Measurements from ENCODE around the gene HIVEP3.

Gene HIVEP3

DNA sequence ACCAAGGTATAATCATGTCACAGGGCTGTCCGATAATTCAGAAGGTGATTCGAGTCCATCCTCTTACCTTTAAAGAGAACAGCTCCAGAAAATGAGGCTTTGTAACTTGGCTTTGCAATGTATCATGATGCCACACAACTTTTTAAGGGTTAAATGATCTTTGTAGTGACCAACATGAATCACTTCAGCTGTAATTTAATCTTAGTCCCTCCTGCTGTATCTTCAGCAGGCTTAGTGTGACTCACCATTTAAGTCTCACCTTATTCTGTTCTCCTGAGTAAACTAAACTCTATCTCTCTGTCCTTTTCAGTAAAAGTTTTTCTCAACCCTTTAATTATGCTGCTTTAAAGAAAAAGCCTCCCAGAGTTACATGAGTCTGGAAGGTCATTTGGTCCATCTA, 1.9 kb upstream of the HIVEP3 start:
- DNase-seq (ENCODE audit: low read depth) = no peak

DNA sequence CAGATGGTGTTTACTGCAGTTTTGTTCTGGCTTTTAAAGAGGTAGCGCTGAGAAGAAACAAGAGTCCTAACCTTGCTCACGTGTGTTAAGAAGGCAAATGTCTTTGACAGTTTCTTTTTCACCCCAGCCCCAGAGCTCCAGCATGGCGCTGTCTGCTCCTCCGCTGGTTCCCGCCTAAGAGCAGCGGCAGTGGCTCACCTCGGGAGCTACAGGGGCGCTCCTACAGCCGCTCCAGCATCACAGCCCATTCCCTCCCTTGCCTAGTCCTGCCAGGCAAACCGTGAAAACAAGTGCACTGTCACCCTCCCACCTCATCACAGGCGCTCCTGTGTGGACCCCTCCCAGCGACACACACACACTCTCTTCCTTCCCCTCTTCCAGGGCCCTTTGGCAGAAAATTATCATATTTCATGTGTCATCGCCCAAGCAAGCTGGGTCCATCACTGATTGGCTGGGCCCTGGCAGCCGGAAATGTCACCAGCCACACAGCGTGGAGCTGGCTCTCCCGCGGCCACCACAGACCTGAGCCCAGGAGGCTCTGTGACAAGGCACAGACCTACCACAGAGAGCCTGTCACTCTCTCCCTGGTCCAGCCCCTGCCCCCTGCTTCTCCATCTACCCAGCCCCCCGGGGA, 1.2 kb upstream of the HIVEP3 start:
- DNase-seq (ENCODE audit: low read depth) = peak; percentile 71

DNA sequence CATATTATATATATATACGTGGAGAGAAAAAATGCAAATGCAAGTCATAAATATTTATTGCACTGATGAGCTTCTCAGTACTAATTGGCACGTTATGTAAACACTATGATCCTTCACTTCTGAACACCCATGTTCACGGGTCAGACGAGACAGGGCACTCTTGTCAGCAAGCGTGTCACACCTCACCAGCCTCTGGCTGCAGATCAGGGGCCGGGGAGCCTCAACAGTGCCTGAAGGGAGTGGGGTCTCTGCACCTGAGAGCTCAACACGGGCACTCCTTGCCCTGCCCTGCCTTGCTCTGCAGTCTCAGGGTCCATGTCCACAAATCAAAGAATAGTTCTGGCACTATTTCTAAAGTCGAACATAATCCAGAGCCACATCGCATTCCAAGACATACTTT, 409 bp upstream of the HIVEP3 start:
- no peak for DNase-seq (ENCODE audit: low read depth)

DNA sequence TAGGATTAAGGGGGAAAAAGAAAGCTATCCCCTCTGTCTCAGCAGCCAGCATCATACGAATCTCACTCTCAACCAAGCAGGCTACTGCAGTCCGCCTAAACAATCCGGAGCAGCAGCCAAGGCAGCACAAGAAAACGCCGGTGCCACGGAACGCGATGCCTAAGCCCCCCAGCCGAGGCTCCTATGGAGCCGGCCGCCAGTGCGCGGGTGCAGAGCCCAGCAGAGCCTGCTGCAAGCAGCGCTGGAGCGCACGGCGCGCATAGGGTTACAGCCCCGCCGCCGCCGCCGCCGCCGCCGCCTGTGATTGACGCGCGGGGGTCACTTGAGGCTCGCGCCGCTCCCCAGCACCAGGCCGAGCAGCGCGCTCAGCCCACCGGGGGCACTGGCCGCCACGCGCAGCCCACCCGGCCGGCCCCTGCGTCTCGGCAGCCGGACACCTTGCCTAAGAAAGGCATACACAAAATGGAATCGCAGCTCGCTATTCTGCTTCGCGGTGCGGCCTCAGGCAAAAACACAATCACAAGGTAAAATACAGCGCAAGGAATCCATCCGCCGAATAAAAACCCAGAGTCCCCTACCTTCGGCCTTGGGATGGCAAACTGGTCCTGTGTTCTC, 780 bp downstream of the HIVEP3 start:
- no peak for DNase-seq (ENCODE audit: low read depth)

DNA sequence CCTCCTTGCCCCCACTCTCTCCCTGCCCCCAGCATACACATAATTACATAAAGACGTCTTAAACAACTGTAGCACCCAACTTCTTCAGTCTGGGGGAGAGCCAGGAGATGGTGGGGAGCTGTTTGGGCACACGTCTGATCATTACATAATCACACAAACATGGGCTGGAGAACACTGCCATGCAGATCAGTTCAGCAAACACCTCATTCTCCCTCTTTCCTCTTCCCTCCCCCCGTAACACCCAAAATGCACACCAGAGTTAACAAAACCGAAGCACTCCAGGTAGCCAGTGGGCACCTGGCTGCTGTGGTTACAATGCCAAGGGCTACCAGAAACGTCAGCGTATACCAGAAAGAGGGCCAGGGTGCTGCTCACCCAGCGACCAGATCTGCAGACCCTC, 1.6 kb downstream of the HIVEP3 start:
- DNase-seq (ENCODE audit: low read depth) = no peak

DNA sequence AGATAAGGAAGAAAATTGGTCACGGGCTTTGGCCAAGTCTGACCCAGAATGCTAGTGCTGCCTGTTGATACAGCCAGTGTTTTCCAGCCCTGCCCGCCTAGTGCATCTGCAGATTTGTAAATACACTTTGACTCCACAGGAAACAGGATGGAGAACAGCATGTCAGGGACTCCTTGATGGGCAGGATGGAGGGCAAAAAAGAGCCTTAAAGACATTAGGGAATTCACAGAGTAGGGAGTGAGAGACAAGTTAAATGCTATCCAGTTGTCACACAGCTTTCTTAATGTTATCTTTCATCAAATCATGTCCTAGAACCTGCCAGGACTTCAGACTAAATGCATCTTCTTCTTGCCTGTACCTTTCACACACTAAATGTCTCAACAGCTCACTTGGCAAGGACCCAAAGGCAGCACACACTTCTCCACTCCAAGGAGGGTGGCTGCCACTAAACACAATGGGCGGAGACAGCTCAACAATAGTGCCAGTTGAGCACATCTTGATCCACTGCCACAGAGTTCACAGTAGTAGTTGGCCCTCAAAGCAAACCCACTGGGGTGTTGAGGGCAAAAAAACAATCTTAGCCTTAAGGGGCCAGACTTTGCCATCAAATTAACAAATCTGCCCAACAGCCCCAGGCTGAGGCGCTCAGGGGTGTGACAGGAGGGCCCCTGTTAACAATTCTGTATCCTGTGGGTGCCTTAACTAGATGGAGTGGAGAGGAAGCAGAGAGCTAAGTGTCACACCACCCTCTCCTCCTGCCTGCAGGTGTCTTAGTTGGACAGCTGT, 2.7 kb downstream of the HIVEP3 start:
- no peak for DNase-seq (ENCODE audit: low read depth)

DNA sequence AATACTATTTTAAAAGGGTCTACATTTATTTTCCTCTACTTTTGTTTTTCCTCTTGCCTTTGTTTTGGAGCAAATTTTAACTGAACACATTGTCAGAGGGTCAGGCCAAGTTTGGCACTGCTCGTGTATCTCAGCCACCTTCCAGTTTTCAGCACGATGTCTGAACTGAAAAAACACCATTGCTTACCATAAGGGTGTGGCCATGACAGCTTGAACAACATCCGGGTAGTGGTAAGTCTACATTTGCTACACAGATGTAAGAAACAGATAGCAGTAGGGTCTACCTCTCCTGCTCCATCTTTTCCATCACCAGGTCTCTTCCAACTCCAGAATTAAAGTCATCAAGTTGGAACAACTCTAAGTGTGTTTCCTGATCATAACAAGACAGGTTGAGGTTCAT, 4.2 kb downstream of the HIVEP3 start:
- no peak for DNase-seq (ENCODE audit: low read depth)

DNA sequence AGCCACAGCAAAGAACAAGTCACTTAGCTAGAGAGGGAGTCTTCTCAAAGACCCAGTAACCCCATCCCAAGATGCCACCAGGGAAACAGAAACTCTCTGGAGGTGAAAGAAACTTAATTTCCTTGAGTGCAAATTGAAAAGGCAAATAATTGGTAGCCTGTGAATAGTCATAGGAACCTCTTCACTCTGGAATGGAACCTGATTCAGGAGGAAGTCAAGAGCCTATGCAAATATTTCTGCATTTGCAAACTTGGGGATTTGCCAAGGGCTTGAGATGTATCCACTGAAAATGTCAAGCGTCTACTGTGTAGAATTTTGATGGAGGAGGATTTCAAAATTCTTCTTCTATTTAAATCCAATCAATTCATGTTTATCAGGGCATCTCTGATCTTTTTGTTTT, 5.7 kb downstream of the HIVEP3 start:
- DNase-seq (ENCODE audit: low read depth) = no peak

DNA sequence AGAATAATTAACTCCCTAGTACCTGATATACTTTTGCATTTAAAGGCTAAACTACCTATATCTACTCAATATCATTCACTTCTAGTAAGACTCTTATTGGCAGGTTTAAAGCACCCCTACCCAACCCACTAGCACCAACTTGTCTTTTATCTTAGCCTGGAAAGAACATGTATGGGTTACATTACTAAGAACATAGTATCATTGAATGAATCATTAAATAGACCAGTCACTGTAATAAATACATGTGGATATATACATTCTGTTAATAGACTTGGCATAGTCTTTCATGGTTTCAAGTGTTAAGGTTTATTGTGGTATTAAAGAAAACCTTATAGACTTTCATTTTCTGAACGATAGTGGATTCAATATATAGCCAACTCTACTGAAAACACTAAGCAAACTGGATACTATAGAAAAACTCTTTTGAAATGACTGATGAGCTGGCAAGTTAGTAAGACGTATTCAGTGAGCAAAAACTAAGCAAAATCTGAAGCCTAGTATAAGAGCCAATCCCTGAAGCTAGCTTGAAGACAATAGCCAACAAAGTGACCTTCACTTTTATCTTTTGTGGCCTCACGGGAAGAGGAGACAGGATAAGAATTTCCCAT, 10.3 kb downstream of the HIVEP3 start:
- no peak for DNase-seq (ENCODE audit: low read depth)

DNA sequence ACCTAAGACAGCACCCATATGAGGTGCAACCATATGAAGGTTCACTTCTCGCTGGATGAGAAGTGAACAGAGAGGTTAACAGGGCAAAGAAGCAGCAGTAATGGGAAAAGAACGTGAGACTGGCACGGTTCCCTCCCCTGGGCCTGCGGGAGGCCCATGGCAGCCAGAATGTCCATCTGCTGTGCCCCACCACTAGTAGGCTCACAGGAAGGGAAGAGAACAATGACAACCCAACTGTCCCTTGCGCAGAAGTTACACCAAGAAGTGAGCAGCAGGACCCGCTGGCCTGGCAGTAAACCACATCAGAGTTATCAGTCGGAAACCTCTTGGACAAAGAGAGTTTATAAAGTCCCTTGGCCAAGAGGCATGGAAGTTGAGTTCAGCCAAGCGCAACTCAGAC, 11.3 kb downstream of the HIVEP3 start:
- DNase-seq (ENCODE audit: low read depth) = no peak

DNA sequence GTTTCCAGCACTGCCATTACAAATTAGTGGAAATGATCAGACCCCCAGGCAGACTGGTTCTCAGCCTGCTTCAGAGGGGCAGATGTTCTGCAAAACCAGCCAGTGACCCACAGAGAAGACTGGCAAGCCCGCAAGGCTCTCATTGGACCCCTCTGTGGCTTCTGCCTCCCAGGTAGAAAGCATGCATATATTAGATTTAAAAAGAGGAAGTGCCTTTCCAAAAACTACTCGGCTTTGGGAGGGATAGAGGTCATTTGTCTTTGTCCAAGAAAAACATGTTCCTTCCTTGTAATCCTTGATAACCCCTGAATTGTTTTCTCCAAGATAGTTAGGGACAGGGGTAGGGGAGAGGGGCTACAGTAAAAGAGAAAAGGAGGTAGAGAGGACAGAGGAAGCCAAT, 11.8 kb downstream of the HIVEP3 start:
- DNase-seq (ENCODE audit: low read depth) = no peak

DNA sequence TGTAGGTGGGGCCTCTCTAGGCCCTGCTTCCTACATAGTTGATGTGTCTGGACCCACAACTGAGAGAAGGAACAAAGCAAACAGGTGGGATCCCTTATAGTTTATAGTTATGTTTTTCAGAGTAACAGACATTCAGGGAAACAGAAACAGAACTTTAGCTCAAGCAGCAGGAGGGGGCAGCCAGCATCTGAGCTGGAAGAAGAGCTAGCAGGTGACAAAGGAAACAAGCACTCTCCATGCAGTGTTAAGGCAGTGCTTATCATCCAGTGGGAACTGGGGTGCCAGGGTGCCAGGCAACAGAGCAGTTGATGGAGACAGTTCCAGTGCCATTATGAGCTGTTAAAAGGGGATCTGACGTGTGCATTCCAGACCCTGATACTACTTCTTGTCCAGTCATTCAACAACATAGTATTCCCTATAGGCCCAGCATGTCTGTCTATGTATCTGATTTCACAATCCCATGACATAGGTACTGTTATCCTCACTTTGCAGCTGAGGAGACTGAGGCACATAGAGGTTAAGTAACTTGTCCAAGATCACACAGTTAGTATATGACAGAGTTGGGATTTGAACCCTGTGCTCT, 13.5 kb downstream of the HIVEP3 start:
- DNase-seq (ENCODE audit: low read depth) = no peak

DNA sequence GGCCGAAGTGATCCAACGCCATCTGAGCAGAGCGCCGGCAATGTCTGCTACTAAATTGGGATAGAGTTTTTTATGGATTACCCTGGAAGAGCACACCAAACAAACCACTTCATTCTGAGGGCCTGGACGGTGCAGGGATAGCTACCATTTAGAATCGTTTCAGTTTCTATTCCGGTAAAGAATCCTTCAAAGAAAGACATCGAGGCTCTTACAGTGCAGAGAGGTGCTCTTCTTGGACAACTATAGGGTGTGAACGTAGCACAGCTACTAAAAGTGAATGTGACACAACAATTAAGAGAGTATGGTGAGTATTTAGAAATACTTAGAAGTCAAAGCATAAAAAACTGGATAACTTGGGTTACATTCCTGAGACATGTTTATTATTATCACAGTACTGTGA, 16.1 kb downstream of the HIVEP3 start:
- no peak for DNase-seq (ENCODE audit: low read depth)

DNA sequence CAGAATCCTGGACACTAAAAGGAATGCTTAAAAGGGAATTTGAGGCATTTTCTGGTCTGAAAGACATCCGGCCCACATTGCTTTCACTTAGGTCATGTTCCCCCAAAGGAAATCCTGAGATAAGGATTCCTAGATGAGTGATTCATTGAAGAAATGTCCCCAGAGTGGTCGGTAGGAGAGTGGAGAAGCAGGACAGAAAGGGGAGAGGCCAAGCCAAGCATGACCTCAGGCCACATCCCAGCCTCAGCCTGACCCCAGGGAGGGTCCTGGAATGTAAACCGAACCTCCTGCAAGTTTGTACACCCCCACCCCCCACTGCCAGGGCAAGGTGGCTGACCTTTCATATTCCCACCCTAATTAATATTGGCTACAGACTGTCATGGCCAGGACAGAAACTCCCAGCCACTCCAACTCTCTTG, 16.6 kb downstream of the HIVEP3 start:
- no peak for DNase-seq (ENCODE audit: low read depth)

DNA sequence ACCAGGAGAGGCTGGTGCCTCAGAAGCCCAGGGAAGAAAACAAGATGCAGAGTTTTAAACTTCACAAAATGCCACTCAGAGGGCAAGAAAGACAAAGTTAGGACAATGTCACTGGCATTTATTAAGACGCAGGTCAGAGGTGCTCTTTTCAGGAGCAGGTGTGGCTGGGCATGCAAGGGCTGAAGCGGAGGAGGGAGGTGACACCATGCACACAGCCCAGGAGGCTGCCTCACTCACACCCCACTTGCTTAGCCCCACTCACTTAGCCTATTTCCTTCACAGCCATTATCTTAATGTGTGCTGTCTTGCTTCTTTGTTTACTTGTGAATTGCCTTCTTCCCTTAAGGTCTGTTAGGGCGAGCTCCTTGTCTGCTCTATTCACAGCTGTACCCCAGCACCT, 17.2 kb downstream of the HIVEP3 start:
- DNase-seq (ENCODE audit: low read depth) = no peak

DNA sequence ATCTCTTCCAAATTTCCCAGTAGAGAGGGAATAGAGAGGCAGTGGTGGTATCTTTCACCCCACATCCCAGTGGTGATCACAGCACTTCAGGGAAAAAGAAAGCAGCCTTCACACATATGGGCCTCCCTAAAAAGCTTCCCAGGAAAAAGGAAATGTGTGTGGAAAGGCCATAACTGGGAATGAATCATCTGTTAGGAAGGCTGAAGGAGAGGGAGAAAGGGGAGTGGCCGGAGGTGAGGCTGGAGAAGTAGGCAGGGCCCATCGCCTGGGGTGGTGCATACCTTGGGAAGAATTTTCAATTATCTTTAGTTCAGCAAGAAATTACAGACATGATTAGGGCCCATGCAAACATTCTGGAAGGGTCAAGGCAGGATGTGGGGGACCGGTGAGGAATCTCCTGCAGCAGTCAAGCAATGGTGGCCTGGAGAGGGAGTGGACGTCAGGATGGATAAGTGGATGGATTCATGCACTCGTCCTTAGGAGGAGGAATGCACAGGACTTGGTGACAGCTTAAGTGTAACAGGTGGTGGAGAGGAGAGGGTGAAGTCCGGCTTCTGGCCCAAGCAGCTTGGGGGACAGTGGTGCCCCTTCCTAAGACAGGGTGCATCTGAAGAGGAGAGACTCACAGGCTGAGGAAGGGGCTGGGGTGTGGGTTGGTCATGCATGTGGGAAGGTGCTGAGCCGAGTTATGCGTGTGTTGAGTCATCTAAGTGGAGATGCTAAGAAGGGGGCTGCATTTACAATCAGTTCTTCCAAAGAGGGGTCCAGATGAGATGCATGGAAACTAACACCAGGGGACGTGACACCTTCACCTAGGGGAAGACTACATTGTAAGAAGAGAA, 17.9 kb downstream of the HIVEP3 start:
- DNase-seq (ENCODE audit: low read depth) = no peak

DNA sequence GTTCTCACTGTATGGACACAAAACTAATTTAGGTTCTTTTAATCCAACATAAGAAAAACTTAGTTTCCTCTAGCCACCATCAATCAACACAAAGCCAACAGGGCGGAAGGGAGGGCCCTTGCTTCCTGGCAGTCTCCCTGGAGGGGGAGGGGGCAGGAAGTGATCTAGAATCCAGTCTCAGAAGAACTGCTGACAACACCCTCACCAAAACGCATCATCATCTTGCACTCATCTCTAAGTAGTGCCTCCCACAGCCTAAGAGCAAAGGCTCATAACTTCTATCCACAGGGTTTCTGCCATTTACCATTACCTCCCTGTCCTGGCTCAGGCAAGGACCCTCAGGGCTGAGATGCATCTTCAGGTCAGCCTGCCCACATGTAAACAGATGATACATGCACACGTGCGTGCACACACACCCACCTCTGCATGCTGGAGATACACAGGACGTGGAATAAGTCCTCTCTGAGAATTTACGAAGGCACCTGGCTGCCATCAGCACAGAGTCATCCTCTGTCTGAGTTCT, 20.5 kb downstream of the HIVEP3 start:
- peak; percentile 42 for DNase-seq (ENCODE audit: low read depth)

DNA sequence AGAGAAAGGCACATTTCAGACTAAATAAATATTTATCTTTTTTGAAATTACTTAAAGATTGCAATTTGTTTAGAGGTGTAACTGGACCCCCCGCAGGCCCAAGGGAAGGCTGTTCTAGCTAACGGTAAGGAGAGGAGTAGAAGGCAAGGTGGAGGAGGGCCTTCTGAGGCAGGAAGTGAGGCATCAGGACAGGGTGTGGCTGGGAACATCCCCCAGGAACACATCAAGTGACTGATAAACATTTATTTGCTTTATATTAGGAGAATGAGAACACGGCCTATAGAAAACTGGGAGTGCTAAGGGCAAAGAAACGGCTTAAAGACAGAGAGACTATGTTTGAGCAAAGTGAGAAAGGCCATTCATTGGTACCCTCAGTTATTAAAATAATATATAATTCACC, 23.2 kb downstream of the HIVEP3 start:
- DNase-seq (ENCODE audit: low read depth) = no peak

DNA sequence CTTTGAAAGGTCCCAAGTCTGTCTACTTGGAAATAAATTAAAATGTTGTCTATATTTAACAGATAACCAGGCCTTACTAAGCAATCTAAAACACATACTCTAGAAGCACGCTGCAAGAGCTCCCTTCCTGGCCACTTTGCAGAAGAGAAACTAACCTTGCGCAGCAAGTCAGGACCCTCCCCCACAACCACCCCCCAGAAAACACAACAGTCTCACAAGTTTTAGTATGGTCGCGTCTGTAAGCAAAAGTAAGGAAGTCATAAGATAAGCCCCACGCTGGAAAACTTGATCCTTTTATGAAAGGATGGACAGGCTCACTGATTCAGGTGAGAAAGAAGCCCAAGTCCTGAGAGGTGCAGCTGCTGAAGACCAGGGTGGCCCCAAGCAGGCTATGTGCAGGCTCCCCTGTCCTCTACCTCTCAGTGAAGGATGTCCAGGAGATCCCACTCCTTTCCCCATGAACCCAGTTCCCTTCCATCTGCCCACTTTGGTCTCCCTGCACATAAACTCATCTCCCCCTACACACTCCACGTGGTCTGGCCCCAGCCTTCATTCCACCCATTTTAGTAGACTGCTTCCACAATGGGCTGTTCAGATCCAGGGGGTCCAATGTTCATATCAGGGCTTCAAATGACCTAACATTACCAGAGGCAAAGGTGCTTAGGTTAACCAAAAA, 23.8 kb downstream of the HIVEP3 start:
- no peak for DNase-seq (ENCODE audit: low read depth)

DNA sequence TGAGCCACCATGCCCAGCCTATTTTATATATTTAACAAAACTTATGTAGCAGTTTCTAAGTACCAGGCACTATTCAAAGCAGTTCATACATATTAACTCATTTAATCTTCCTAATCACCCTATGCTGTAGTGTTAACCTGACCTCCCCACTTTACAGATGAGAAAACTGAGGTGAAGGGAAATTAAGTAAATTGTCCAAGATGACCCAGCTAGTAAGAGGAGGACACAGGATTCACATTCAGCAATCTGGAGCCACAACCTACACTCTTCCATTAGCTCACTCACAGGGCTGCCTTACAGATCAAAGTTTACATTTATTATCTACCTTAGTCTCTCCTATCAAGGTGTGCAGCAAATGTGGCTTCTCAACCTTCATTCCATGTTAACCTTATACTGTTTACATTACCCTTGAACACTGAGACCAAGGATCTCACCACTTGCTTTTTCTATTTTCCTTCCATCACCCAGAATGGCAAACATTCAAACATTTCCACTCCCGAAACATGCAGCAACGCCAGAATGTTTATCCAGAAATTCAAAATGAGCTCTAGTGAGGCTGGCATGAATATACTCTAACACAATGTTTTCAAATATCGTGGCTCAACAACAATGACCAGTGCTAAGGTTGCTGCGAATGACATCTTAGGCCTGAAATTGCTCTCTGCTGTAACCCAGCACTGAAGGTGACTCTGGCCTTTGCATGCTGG, 24.5 kb downstream of the HIVEP3 start:
- no peak for DNase-seq (ENCODE audit: low read depth)

Data from activated T-helper 9 cell treated with anti-CD3 and anti-CD28 coated beads, Interleukin-2, amount 50 U/mL, for 16 hours (primary cell).